DND-41 (cell line): ENCODE measurements around the gene TAF6.

Experiments used
- CTCF ChIP-seq: IDR thresholded peaks from 2 replicates; pipeline ENCODE4 v1.5.1; 2012; ENCODE audit warnings: borderline replicate concordance, low read length, moderate library complexity, mild to moderate bottlenecking; ENCODE audit not compliant: poor library complexity, severe bottlenecking; ENCODE audit errors: extremely low read depth
- EZH2 ChIP-seq: IDR thresholded peaks from 3 replicates; pipeline ENCODE4 v1.6.1; 2012; ENCODE audit warnings: borderline replicate concordance, low read depth, mild to moderate bottlenecking, moderate library complexity, low read length, inconsistent platforms; ENCODE audit not compliant: severe bottlenecking

GRCh38 chr7:100093498-100093897 is 25.7 kb downstream of the TAF6 start:
- TF ChIP-seq CTCF (no peak), EZH2 (no peak)
